Neural cell (in vitro differentiated cells): Measurements from ENCODE around the gene NME3.

ENCODE experiments used
- CTCF ChIP-seq: fragments of 450-650 bp; IDR thresholded peaks from 2 replicates; pipeline ENCODE4 v1.5.1; 2014; ENCODE audit warnings: antibody characterized with exemption, mild to moderate bottlenecking, moderate library complexity; ENCODE audit not compliant: poor library complexity, severe bottlenecking
- EP300 ChIP-seq: fragments of 450-650 bp; conservative IDR thresholded peaks from 2 replicates; pipeline ENCODE4 v1.6.1; 2014; ENCODE audit warnings: antibody characterized with exemption, mild to moderate bottlenecking, moderate library complexity; ENCODE audit not compliant: poor library complexity, severe bottlenecking
- EZH2 ChIP-seq: fragments of 200-600, 300-800 bp; shearing (Covaris generic), sonication (generic); IDR thresholded peaks from 2 replicates; pipeline ENCODE4 v1.6.1; 2014; ENCODE audit warnings: antibody characterized with exemption, low read length, borderline replicate concordance, mild to moderate bottlenecking; ENCODE audit not compliant: insufficient read depth, poor library complexity, severe bottlenecking
- MXI1 ChIP-seq: fragments of 450-650 bp; conservative IDR thresholded peaks from 2 replicates; pipeline ENCODE4 v1.6.1; 2014; ENCODE audit warnings: antibody characterized with exemption, mild to moderate bottlenecking; ENCODE audit not compliant: poor library complexity, severe bottlenecking
- POLR2AphosphoS5 ChIP-seq: IDR thresholded peaks from 2 replicates; pipeline ENCODE4 v1.6.1; 2012
- RAD21 ChIP-seq: fragments of 450-650 bp; conservative IDR thresholded peaks from 2 replicates; pipeline ENCODE4 v1.6.1; 2014; ENCODE audit warnings: antibody characterized with exemption, mild to moderate bottlenecking, moderate library complexity
- REST ChIP-seq: IDR thresholded peaks from 2 replicates; pipeline ENCODE4 v1.6.1; 2012; ENCODE audit warnings: borderline replicate concordance
- SMC3 ChIP-seq: fragments of 450-650 bp; conservative IDR thresholded peaks from 2 replicates; pipeline ENCODE4 v1.6.1; 2014; ENCODE audit warnings: antibody characterized with exemption, mild to moderate bottlenecking, moderate library complexity; ENCODE audit not compliant: poor library complexity
- TAF1 ChIP-seq: IDR thresholded peaks from 2 replicates; pipeline ENCODE4 v1.6.1; 2012; ENCODE audit warnings: low read depth

GRCh38 chr16:1723450-1724147 is 47.7 kb downstream of the NME3 start:
- TF ChIP-seq POLR2AphosphoS5 (no peak), CTCF (peak; percentile 55), TAF1 (no peak), EZH2 (no peak), EP300 (no peak), SMC3 (peak; percentile 22), RAD21 (no peak), REST (no peak), MXI1 (no peak)
